Kidney (tissue), 14 donors: ENCODE results near the gene MSTN. TPM values are rescaled to one million over a fixed set of nuclear protein-coding genes. Genes with fewer than 3 reads are reported as not detected.

Source experiments
- DNase-seq, 5 donors: peaks; one replicate each; pipeline ENCODE4 v3.0.0-alpha.2; 2013 to 2020
- FAIRE-seq: peaks from 2 replicates; lab custom pipeline; 2012; peaks lifted over from hg19 to GRCh38; lab: Jason Lieb, UNC
- H3K27ac ChIP-seq, 2 donors: one replicate each; pipeline ENCODE4 v1.7.0; 2013; ENCODE audit warnings: low read depth in 2 of 2, low read length in 2 of 2, inconsistent platforms in 1 of 2
- H3K27me3 ChIP-seq: one replicate; pipeline ENCODE4 v1.7.1; 2013; ENCODE audit warnings: low read length, inconsistent platforms; ENCODE audit not compliant: control insufficient read depth, insufficient read depth
- H3K36me3 ChIP-seq, 3 donors: one replicate each; pipeline versions ENCODE4 v1.7.0 to v1.7.1; 2013; ENCODE audit warnings: low read length in 3 of 3, control low read depth in 1 of 3, inconsistent platforms in 1 of 3; ENCODE audit not compliant: insufficient read depth in 3 of 3, control insufficient read depth in 2 of 3
- H3K4me1 ChIP-seq, 3 donors: one replicate each; pipeline versions ENCODE4 v1.7.0 to v1.7.1; 2013; ENCODE audit warnings: low read length in 3 of 3, inconsistent platforms in 1 of 3, low read depth in 1 of 3; ENCODE audit not compliant: control insufficient read depth in 2 of 3, insufficient read depth in 2 of 3
- H3K4me3 ChIP-seq, 3 donors: one replicate each; pipeline versions ENCODE4 v1.7.0 to v1.8.1; 2013; ENCODE audit warnings: low read length in 3 of 3, control low read depth in 1 of 3, inconsistent platforms in 1 of 3
- H3K9ac ChIP-seq, 3 donors: one replicate each; pipeline versions ENCODE4 v1.7.0 to v1.7.1; 2013; ENCODE audit warnings: low read length in 3 of 3, control low read depth in 1 of 3, inconsistent platforms in 1 of 3
- H3K9me3 ChIP-seq, 3 donors: one replicate each; pipeline versions ENCODE4 v1.7.0 to v1.7.1; 2013; ENCODE audit warnings: low read length in 3 of 3, control low read depth in 1 of 3, inconsistent platforms in 1 of 3; ENCODE audit not compliant: control insufficient read depth in 2 of 3, insufficient read depth in 1 of 3
- CTCF ChIP-seq: IDR thresholded peaks from 3 replicates; pipeline ENCODE4 v1.5.1; 2012; ENCODE audit warnings: mild to moderate bottlenecking, moderate library complexity, borderline replicate concordance; ENCODE audit not compliant: insufficient read depth; ENCODE audit errors: extremely low read depth
- intact Hi-C: fragments of 100-400 bp; cut with DNase I; formaldehyde crosslinking; loops from one replicate; pipeline ENCODE4 v1.11.1; 2022
- polyA plus RNA-seq: library from polyadenylated mRNA; stranded (reverse); fragments of 350-450 nt; fragmentation: Illumina TruSeq; extraction: RNeasy Lipid Tissue Mini Kit (QIAGEN cat#74804); gene quantifications from one replicate; pipeline ENCODE4 v1.2.3, GENCODE V29; 2014; ENCODE audit warnings: low read depth, low replicate concordance; ENCODE audit not compliant: insufficient read depth
- total RNA-seq: library from RNA; stranded (reverse); fragmentation: NEBNext Ultra II Directional; extraction: Animal tissue kit (Norgen Biotek cat#: 25700); gene quantifications from one replicate; pipeline ENCODE4 v1.2.1, GENCODE V29; 2021
- donor health status: control.
- donor health status: control.
- donor health status: control.
- donor health status: control.
- donor health status: control.
- donor health status: DM: yes; HTN: yes; CAD: no.
- donor health status: Normal renal cell carcinoma (clear cell type).

MSTN gene
- total and polyA plus RNA-seq, 2 donors from 2014 or later, result 0.34 to 0.38 TPM

DNA sequence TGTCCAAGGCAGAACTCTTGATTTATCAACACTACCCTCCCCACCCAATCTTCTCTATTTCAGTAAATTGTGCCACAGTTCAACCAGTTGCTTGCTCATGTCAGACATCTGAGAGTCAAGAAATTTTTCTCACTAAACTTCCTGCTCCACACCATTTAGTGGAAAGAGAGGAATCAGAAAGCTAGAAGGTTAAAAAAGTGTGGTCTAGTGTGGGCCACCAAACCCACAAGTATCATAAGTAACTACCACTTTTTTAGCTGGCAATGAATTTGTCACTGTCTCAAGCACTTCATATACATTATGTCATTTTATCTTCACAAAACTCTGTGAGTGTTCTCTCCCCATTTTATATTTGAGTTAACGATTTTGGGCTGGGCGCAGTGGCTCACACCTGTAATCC lies 16.6 kb upstream of the MSTN start:
- DNase-seq (no peak), FAIRE-seq (no peak)
- H3K27me3 ChIP-seq, result no peaks in the 10 kb centered on the region
- no peak overlapping the region for H3K4me3 ChIP-seq
- H3K9me3 ChIP-seq, result no peaks in the 10 kb centered on the region
- no peak for TF ChIP-seq CTCF
- no peaks in the 10 kb centered on the region for H3K4me1 ChIP-seq
- no peak overlapping the region for H3K27ac ChIP-seq
- intact Hi-C loops, result no loop called here
- H3K36me3 ChIP-seq, result no peaks in the 10 kb centered on the region
- H3K9ac ChIP-seq, result no peak overlapping the region

DNA sequence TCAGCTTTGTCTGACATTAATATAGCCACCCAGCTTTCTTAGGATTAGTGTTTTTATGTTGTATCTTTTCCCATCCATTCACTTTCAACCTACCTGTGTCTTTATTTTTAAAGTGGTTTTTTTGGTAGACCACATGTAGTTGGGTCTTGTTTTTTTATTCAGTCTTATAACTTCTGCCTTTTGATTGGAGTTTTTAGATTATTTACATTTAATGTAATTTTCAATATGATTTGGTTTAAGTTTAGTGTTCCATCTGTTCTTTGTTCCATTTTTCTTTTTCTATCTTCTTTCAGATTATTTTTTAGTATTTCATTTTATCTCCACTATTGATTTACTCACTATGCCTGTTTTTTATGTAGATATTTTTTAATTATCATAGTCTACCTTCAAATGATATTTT lies 13.1 kb upstream of the MSTN start:
- H3K9ac ChIP-seq, result no peak overlapping the region
- intact Hi-C loops, result no loop called here
- FAIRE-seq (peak; percentile 21), DNase-seq (no peak)
- H3K36me3 ChIP-seq, result no peaks in the 10 kb centered on the region
- H3K4me1 ChIP-seq, result no peaks in the 10 kb centered on the region
- H3K4me3 ChIP-seq, result no peak overlapping the region
- no peaks in the 10 kb centered on the region for H3K9me3 ChIP-seq
- no peaks in the 10 kb centered on the region for H3K27me3 ChIP-seq
- no peak for TF ChIP-seq CTCF
- no peak overlapping the region for H3K27ac ChIP-seq

GRCh38 chr2:190069936-190070696 lies 7.6 kb upstream of the MSTN start:
- DNase-seq, result peak in 3 of 5 donors; percentile 37 to 85 (median 83)

More at GRCh38 chr2:190069936-190070696, 7.6 kb upstream of the MSTN start:
- TF ChIP-seq CTCF, result peak; percentile 27
- Histone ChIP-seq H3K4me3 (no peak overlapping the region), H3K27me3 (no peaks in the 10 kb centered on the region), H3K9ac (no peak overlapping the region), H3K36me3 (no peaks in the 10 kb centered on the region), H3K9me3 (no peaks in the 10 kb centered on the region), H3K4me1 (no peaks in the 10 kb centered on the region), H3K27ac (no peak overlapping the region)
- peak; percentile 81 for FAIRE-seq
- intact Hi-C loops, result no loop called here
